GM19463 (cell line): ENCODE data around the gene OSBPL7.

Experiments used
- ATAC-seq: cut with Tn5 transposase; IDR thresholded peaks from one replicate; pipeline ENCODE4 v1.9.1; 2021; ENCODE audit warnings: mild to moderate bottlenecking, moderate library complexity; ENCODE audit not compliant: unreplicated experiment

OSBPL7 gene

DNA sequence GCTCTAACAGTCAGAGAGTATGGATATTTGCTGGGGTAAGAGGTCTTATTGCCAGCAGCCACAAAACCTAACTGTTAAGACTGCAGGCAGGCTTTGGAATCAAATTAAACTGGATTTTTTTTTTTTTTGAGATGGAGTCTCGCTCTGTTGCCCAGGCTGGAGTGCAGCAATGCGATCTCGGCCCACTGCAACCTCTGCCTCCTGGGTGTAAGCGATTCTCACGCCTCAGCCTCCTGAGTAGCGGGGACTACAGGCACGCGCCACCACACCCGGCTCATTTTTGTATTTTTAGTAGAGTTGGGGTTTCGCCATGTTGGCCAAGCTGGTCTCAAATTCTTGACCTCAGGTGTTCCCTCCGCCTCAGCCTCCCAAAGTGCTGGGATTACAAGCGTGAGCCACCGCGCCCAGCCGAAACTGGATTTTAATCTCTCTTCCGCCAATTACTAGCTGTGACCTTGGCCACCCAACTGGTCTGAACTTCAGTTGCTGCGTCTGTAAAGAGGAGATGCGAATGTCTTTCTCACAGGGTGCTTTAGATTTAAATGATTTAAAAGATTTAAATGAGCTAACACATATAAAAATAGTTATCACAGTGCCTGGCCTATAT, 8.9 kb upstream of the OSBPL7 start:
- ATAC-seq, result no peak

DNA sequence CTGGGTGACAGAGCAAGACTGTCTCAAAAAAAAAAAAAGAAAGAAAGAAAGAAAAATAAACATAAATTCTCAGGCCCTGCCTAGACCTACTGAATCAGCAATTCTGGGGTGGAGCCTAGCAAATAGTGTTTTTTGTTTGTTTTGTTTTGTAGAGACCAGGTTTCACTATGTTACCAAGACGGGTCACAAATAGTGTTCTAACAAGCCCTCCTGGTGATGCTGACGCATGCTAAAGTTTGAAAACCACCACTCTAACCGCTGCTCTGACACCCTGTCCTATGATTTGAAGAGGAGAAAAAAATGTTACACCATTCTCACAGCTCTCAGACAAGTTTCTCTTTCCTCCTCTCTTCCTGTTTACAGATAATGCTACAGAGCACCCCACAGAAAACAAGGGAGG, 8.3 kb upstream of the OSBPL7 start:
- no peak for ATAC-seq

DNA sequence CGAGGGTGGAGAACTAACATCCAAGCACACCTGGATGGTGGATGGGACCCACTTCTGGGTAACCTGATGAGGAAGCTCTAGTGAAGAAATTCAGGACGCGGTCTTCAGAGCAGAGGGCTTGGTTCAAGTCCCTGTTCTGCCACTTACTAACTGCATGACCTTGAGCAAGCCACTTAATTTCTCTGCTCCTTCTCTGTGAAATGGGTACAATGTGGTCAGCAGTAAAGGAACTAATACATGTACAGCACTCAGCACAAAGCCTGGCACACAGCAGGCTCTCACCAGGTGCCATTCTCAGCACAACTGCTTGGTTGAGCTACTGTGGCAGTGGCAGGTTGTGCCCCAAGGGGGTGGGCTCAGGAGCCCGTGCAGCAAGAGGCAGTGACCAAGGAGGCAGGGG, 1.9 kb upstream of the OSBPL7 start:
- no peak for ATAC-seq

DNA sequence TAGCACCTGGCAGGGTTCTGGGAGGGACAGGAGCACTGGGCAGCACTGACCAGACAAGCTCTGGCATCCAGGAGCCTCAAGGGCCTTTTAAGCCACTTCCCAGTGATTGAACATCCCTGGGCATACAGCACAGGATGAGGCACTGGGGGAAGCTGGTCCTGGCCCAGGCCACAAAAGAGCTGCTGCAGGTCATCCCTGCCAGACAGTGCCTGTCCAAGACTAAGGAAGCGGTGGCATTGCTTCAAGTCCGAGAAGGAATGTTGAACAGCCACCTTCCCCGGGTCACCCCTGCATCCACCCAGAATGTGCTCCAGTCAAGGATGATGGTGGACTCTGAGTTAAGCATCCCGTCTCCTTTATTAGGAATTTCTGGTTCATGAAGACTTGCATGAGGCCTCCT, 1.2 kb upstream of the OSBPL7 start:
- ATAC-seq, result no peak

DNA sequence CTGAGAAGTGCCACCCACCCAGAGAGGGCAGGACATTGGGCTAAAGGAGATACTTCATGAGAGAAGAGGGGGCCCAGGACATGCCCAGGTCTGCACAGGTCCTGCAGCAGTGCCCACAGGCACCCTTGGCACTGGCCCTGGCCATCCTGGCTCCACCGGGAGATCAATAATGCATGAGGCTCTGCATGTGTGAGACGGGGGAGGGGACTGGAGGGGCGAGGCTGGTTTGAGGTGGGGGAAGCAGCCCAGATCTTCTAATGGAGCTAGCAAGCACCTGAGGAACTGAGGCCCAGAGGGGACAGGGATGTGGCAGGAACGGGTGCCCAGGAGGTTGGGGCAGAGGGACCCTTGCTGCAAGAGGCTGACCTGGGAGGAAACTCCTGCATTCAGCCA, 567 bp downstream of the OSBPL7 start:
- no peak for ATAC-seq

DNA sequence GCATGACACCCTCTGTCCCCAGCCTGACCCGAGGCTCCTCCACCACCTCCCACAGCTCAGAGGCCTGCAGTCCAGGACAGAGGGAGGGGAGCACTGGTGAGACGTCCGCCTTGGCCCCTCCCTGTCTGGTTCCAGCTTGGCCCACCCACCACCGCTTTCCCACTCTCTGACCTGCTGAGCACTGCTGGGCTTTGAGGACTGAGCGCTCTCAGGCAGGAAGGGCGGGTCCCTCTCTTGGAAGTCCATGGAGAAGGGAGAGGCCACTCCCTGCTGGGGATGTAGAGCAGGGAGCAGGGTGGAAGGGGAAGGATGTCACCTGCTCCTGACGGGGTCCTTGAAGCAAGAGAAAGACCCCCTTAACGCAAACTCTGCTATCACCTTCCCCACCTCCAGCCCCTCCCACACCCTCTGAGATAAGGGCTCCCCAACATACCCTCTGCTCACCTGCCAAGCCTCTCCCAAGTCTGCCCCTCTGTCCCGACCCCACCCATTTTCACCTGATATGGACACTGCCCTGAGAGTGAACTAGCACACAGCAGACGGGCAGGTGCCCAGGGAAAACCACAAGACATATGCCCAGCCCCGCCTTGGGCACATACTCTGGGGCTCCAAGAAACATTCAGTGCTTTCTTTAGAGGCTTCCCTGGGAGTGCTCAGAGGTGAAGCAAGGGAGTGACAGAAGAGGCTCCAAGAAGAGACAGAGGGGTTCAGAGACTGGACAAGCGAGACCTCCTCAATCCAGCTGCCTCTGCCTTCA, 1.4 kb downstream of the OSBPL7 start:
- ATAC-seq, result no peak

DNA sequence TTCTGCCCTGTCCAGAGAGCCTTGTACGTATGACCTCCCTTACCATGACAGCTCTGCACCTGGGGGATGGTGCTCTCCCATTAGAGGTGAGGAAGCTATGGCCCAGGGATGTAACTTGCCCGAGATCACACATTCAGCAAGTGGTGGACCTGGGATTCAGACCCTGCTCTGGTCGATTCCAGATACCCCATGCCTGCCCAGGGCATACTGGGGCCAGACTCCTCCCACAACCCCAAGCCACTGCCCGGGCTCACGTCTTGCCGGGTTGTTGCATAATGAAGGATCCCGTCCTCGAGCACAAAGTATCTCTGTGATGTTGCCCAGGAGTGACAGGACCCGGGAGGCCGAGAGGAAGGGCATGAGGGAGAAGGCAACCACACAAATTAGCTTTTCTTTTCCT, 2.1 kb downstream of the OSBPL7 start:
- ATAC-seq, result no peak

DNA sequence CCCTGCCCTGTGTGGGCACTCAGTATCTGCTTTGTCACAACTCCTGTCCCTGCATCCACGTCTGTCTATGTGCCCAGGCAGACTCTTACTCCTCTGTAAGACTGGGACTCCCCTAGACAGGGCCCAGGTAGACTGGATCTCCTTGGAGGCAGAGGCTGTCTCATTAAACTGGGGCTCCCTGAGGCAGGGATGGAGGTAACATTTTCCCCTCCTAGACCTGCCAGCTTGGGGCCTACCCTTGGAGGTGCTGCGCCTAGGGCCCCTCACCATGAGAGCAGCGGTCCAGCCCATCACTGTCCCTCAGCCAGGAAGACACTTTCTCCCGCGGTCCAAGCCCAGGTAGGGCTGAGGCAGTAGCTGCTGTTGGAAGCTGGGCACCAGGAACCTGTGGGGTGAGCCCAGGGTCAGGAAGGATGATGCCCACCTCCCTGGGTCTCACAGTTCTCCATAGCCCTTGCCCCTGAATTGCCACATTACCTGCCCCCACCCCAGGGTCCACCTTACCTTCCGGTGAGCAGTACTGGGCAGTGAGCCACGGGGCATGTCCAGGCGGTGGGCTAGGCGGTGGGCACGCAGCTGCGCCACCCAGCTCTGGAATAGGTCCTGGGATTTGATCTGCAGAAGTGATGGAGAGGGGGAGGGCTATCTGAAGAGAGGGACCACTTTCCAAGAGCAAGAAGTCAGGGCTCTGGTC, 3.4 kb downstream of the OSBPL7 start:
- no peak for ATAC-seq

DNA sequence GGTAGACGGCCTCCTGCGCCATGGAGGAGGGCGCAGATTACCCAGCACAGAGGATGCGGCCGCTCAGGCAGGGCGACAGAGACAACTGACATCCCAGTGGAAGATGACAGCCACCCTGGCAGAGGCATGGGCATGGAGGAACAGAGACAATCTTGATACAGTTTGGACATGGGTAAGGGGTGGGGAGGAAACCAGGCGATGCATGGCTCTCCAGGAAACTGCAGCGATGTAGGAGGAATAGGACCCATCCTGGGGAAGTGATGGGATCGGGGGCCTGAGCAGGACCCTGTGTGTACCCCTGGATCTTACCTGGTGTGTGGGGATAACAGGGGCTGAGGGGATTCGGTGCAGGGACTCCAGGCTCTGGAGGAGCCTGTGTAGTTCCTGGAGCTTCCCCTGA, 4.6 kb downstream of the OSBPL7 start:
- no peak for ATAC-seq

DNA sequence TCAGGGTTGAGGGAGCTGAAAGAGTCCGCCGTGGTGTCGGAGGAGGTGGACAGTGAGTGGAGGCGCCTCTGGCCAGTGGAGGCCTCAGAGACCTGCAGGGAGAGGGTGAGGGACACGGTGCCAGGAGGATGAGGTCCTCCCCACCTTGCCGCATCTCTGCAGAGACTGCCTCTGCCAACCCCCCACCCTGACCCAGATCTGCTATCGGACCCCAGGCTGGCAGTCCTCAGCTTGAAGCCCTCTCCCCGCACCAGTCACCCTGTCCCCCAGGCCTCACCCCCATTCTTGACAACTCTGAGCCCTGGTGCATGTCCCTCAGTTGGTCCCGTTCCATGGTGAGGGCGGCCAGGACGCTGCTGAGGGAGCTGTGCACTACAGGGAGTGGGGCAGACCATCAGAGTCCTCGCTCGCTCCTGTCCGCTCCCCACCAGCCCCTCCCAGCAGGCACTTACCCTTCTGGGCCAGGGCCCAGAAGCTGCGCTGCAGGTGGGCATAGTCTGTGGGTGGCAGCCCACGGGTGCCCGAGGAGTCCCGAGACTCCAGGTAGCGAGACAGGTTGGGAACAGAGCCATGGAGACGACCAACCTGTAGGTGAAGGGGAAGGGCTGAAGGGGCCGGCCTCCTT, 5.4 kb downstream of the OSBPL7 start:
- no peak for ATAC-seq

DNA sequence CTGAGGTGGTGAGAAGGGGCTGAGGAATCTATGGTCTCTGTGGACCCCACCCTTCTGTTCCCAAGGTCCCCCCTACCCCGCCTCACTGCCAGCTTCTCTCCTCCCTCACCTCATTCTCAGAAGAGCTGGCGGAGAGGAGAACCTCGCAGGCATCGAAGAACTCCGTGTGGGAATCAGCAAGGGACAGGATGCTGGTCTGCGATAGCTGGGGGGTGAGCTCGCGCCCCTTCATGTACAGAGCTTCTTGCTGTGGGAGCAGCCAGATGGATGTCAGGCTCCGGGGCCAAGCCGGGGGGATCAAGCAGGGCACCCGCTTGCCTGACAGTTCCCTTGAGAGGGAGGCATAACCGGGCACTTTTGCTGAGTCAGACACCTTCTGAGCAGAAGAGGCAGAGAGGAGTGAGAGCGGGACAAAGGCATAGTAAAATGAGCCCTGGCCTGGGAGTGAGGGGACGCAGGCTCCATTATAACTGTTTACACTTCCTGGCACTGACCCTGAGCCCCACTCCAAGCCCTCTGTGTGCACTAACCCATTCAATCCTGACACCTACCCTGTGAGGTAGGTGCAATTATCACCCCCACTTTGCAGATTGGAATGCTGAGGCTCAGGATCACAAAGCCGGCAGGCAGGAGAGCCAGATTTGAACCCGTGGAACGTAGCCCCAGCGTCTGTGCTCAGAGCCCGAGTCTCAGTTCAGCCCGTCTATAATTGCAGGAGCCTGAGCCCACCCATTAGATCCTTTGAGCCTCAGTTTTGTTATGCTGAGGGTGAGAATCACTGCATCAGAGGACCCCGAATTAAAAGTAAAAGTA, 6.3 kb downstream of the OSBPL7 start:
- ATAC-seq, result no peak

DNA sequence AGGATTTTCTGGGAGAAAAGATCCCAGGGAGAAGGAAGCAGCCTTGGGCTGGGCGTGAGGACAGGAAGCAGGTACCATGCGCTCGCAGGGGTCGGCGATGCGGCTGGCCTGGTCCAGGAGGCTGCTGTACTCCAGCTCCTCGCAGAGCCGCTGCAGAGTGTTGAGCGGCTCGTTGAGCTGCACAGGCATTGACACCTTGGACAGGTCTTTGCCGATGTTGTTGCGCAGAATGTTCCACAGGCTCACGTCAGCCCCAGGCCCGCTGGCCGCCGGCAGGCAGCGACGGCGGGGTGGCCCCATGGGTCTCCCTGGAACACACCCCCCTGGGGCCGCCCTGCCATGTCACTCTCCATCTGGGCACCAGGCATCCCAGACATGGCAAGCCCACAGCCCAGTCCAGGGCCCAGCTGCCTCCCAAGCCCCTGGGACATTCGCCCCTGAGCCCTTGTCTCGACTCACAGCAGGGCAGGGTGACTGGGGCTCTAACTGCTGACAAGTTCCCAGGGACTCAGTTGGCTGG, 8.0 kb downstream of the OSBPL7 start:
- no peak for ATAC-seq

DNA sequence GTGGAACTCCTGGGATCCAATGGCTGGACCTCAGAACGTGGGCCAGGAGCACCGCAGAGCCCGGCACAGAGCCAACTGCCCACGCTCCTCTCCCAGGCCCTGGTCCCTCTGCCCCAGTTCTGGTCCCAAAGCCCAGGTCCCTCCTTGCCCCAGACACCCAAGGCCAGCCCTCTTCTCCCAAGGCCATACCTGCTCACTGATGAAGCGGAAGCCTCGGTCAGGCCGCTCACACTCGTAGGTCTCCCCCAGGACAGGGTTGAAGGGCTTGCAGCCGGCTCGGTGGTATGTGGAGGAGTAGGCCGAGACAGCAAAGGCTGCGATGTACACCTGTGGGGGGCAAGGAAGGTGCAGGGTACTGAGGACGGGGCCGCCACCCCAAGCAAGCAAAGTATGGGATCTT, 8.5 kb downstream of the OSBPL7 start:
- ATAC-seq, result no peak

DNA sequence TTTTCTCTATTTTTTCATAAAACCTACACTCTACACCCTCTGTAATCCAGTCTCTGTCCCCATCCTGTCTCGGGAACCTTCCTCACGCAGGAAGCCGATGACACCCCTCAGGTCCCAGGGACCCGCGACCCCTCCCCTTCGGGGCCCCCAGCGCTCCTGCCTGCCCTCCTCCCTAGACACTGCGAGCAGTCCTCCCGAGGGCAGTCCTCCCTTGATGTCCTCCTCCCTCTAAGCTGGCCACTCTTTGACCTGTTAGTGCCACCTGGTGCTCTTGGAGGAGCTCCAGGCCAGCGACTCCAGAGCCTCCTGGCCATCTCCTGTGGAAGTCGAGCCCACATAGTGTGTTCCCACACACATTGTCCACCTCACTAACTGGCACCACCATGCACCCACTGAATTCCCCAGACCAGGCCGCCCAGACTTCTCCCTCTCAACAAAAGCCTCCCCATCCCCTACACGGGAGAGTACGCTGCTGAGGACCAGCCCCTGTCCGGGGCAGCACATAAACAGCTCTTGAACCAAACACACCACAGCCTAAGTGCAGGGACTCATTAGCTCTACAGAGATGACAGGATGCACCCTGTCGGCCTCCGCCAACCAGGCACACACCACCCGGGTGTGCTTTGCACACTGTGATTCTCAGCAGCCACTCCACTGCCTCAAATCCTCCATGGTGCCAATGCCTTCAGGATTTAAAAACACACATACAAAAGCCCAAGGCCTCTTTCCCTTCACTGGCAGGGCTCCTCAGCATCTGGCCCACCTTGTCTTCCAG, 9.3 kb downstream of the OSBPL7 start:
- no peak for ATAC-seq

DNA sequence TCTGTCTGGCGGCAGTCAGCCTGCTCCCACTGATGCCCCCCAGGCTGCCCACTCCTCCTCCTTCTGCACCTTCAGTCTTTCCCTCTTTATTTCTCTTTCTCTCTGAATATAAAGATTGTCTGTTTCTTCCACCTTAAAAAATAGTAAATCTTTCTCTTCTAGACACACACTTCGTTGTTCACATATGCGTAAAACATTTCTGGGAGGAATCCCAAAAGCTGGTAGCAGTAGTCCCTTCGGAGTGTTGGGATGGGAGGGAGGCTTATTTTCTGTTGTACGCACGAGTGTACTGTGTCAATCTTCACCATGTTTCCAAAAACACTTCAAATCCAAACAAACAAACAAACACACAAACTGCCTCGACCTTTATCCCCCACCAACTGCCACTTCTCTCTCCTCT, 9.9 kb downstream of the OSBPL7 start:
- no peak for ATAC-seq

DNA sequence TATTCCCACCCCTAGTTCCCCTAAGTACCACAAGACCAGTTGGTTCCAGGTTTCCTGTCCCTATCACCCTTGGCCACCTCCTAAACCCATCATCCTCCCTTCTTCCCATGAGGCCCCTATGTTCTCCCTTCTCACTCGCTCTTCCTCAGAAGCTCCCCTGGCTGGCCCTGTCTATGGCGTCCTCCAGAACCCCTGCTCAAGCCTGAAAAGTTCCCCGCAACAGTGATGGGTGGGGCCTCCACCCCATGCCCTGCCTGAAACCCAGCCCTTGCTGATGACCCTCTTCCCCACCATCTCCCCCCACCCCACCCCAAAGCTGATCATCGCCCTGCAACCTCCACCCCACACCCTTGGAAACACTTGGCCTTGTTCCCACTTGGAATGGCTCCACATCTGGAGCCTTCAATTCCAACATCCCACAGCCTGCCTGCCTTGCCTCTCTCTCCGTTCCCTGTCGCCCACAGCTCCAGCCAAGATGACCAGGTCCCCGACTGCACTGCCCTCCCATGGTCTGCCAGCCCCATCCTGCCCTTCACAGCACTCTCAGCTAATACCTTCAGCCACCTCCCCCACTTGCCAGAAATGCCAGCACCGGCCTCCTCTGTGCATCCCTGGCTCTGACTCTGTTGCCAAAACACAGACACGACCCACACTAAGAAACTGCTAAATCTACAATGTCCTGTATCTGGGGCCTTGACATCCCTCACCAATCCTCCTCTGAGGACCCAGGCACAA, 10.5 kb downstream of the OSBPL7 start:
- ATAC-seq, result no peak

DNA sequence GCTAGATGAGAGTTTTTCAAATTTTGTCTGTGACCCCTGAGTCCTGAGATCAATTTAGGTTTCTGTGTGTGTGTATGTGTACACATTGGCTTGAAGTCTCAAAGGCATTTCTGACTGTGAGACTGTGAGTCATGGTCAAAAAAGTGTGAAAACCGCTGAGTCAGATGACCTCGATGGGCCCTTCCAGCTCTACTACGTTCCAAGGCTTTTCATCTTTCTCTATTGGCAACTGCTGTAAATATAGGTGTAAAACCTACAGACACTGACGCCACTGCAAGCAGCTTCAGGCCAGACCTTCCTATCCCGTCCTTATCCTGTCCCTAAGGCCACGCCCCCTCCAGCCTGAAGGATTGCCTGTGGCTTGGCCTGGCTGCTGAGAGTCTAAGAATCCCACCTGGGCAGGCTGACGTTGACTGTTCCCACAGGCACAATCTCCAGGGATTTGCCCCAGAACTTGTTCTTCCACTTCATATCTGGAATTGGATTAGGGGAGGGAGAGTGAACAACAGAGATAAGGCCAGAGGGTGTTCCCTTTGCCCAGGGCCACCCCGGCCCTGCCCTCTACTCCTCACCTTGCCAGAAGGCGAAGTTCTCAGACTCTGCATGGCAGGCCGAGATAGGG, 11.3 kb downstream of the OSBPL7 start:
- no peak for ATAC-seq

DNA sequence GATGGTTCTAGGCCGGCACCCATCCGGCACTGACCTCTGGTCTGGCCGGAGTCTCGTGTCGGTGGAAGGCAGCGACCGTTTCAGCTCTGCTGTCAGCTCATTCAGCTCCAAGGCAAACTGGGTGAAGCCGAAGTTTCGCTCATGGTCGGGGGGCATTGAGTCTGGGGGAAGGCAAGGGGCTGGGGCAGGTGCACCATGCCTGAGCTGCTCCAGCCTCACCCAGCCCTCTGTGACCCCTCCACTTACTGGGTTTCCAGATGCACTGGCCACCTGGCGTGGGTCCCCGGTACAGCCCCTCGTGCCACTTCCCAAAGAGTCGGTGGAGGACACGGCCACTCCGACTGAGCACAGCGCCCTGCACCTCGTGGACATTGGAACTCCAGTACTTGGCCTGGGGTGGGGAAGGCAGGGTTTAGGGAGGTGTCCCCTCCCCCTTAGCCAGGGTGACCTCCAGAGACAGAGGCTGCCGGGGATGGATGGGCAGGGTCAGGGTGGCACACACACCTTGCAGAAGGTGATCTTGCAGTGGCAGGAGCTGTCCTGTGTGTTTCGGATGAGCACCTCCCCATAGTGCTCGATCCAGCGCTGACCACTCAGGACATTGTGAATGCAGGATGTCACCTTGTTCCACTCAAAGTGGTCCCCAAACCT, 12.6 kb downstream of the OSBPL7 start:
- no peak for ATAC-seq
